Measurements from ENCODE around the gene ALDH3A2. TPM values are rescaled to one million over a fixed set of nuclear protein-coding genes. Genes with fewer than 3 reads are reported as not detected.

The ALDH3A2 gene
- total RNA-seq, 1 experiment from 2014 or later, result 44.4 TPM

DNA sequence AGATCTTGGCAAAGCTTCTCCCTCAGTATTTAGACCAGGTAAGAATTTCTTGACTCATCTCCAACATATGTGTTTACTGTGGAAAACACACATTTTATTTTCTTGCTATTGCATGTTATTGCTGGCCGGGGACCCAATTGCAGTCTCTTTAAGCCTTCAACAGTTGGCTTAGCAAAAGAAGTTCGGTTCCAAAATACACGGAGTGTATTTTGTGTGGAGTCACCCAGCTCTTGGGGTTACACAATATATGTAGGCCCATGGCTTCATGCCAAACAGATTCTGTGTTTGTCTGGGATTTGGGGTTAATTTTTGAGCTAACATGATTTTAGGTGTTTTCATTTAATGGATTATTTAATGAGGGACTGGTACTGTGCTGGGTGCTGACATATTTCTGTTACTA lies 4.0 kb downstream of the ALDH3A2 start:
- ChIA-PET POLR2A (no interaction called here), CTCF (interaction anchor here (0.7 kb wide), 2 partner anchors 10 to 336 kb away, joined by 3 to 5 read pairs; no protein-coding TSS in a partner anchor)
- no peaks in the 10 kb centered on the region for H3K27me3 ChIP-seq (ENCODE audit: control insufficient read depth, insufficient read depth, low read length)
- no peak for ATAC-seq
- BruUV-seq (replicated peaks), result no TSS peak
- no peak for DNase-seq (ENCODE audit: low read depth, low spot score)
- peaks cover 11% of the 10 kb centered on the region for H3K4me1 ChIP-seq (ENCODE audit: control insufficient read depth, insufficient read depth, low read length)
- no peak overlapping the region for H3K4me3 ChIP-seq (ENCODE audit: low read depth in 2 of 2, low read length in 2 of 2)
- TF ChIP-seq, protein P1, sequence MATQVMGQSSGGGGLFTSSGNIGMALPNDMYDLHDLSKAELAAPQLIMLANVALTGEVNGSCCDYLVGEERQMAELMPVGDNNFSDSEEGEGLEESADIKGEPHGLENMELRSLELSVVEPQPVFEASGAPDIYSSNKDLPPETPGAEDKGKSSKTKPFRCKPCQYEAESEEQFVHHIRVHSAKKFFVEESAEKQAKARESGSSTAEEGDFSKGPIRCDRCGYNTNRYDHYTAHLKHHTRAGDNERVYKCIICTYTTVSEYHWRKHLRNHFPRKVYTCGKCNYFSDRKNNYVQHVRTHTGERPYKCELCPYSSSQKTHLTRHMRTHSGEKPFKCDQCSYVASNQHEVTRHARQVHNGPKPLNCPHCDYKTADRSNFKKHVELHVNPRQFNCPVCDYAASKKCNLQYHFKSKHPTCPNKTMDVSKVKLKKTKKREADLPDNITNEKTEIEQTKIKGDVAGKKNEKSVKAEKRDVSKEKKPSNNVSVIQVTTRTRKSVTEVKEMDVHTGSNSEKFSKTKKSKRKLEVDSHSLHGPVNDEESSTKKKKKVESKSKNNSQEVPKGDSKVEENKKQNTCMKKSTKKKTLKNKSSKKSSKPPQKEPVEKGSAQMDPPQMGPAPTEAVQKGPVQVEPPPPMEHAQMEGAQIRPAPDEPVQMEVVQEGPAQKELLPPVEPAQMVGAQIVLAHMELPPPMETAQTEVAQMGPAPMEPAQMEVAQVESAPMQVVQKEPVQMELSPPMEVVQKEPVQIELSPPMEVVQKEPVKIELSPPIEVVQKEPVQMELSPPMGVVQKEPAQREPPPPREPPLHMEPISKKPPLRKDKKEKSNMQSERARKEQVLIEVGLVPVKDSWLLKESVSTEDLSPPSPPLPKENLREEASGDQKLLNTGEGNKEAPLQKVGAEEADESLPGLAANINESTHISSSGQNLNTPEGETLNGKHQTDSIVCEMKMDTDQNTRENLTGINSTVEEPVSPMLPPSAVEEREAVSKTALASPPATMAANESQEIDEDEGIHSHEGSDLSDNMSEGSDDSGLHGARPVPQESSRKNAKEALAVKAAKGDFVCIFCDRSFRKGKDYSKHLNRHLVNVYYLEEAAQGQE (IDR thresholded peaks at IDR 0.05; ENCODE audit: insufficient read depth in 1 of 2, low read depth in 2 of 2, low read length in 1 of 2), result no peak
- no peak for TF ChIP-seq SIN3A (IDR thresholded peaks at IDR 0.05; ENCODE audit: borderline replicate concordance, insufficient read depth, low read depth, low read length)
- TF ChIP-seq, protein P2, sequence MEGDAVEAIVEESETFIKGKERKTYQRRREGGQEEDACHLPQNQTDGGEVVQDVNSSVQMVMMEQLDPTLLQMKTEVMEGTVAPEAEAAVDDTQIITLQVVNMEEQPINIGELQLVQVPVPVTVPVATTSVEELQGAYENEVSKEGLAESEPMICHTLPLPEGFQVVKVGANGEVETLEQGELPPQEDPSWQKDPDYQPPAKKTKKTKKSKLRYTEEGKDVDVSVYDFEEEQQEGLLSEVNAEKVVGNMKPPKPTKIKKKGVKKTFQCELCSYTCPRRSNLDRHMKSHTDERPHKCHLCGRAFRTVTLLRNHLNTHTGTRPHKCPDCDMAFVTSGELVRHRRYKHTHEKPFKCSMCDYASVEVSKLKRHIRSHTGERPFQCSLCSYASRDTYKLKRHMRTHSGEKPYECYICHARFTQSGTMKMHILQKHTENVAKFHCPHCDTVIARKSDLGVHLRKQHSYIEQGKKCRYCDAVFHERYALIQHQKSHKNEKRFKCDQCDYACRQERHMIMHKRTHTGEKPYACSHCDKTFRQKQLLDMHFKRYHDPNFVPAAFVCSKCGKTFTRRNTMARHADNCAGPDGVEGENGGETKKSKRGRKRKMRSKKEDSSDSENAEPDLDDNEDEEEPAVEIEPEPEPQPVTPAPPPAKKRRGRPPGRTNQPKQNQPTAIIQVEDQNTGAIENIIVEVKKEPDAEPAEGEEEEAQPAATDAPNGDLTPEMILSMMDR (IDR thresholded peaks at IDR 0.05), result no peak
- no peak for TF ChIP-seq TCF7L2 (IDR thresholded peaks at IDR 0.05; ENCODE audit: low read depth, low read length)
- no peak for TF ChIP-seq POLR2AphosphoS5 (IDR thresholded peaks at IDR 0.05; ENCODE audit: low read depth, low read length)
- in situ Hi-C loops (cut with HindIII; ENCODE audit: low pct_unique_long_range_greater_than_20kb, low sequenced_read_pairs), result no loop called here
- peaks cover 2% of the 10 kb centered on the region for H3K36me3 ChIP-seq (ENCODE audit: control insufficient read depth, insufficient read depth, low read length)
- H3K9me3 ChIP-seq (ENCODE audit: control insufficient read depth, insufficient read depth, low read depth, low read length), result no peaks in the 10 kb centered on the region; the same call in 1 of the 2 replicates
- intact Hi-C loops (cut with micrococcal nuclease; ENCODE audit: unreplicated experiment), result no loop called here
- no peak overlapping the region for H3K27ac ChIP-seq (ENCODE audit: low read length)

DNA sequence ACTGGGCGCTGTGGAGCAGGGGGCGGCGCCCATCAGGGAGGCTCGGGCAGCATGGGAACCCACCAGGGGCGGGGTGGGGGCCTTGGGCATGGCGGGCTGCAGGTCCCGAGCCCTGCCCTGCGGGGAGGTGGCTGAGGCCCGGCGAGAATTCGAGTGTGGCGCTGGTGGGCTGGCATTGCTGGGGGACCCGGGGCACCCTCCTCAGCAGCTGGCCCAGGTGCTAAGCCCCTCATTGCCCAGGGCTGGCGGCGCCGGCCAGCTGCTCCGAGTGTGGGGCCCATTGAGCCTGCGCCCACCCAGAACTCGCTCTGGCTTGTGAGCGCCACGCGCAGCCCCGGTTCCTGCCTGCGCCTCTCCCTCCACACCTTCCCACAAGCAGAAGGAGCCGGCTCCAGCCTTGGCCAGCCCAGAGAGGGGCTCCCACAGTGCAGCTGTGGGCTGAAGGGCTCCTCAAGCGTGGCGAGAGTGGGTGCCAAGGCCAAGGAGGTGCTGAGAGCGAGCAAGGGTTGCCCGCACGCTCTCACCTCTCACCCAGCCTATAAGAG lies 5.9 kb downstream of the ALDH3A2 start:
- intact Hi-C loops (cut with micrococcal nuclease; ENCODE audit: unreplicated experiment), result no loop called here
- no peak for DNase-seq (ENCODE audit: low read depth, low spot score)
- no peak for ATAC-seq
- Histone ChIP-seq H3K27ac (ENCODE audit: low read length) (no peak overlapping the region), H3K27me3 (ENCODE audit: control insufficient read depth, insufficient read depth, low read length) (no peaks in the 10 kb centered on the region), H3K4me1 (ENCODE audit: control insufficient read depth, insufficient read depth, low read length) (peaks cover 10% of the 10 kb centered on the region), H3K4me3 (ENCODE audit: low read depth in 2 of 2, low read length in 2 of 2) (no peak overlapping the region), H3K36me3 (ENCODE audit: control insufficient read depth, insufficient read depth, low read length) (no peaks in the 10 kb centered on the region; the same call in 1 of the 2 replicates), H3K9me3 (ENCODE audit: control insufficient read depth, insufficient read depth, low read depth, low read length) (no peaks in the 10 kb centered on the region; the same call in 1 of the 2 replicates)
- in situ Hi-C loops (cut with HindIII; ENCODE audit: low pct_unique_long_range_greater_than_20kb, low sequenced_read_pairs), result no loop called here
- ChIA-PET POLR2A (no interaction called here), CTCF (interaction anchor here (0.6 kb wide), 1 partner anchor 111 kb away, joined by 8 read pairs; no protein-coding TSS in a partner anchor)
- TF ChIP-seq, protein P1 (IDR thresholded peaks at IDR 0.05; ENCODE audit: insufficient read depth in 1 of 2, low read depth in 2 of 2, low read length in 1 of 2), result no peak
- TF ChIP-seq, protein P2 (IDR thresholded peaks at IDR 0.05), result no peak
- TF ChIP-seq POLR2AphosphoS5 (IDR thresholded peaks at IDR 0.05; ENCODE audit: low read depth, low read length), result no peak
- no peak for TF ChIP-seq SIN3A (IDR thresholded peaks at IDR 0.05; ENCODE audit: borderline replicate concordance, insufficient read depth, low read depth, low read length)
- TF ChIP-seq TCF7L2 (IDR thresholded peaks at IDR 0.05; ENCODE audit: low read depth, low read length), result no peak
- no TSS peak for BruUV-seq (replicated peaks)
